ENCODE data around the gene CNOT3.

CNOT3 gene

DNA sequence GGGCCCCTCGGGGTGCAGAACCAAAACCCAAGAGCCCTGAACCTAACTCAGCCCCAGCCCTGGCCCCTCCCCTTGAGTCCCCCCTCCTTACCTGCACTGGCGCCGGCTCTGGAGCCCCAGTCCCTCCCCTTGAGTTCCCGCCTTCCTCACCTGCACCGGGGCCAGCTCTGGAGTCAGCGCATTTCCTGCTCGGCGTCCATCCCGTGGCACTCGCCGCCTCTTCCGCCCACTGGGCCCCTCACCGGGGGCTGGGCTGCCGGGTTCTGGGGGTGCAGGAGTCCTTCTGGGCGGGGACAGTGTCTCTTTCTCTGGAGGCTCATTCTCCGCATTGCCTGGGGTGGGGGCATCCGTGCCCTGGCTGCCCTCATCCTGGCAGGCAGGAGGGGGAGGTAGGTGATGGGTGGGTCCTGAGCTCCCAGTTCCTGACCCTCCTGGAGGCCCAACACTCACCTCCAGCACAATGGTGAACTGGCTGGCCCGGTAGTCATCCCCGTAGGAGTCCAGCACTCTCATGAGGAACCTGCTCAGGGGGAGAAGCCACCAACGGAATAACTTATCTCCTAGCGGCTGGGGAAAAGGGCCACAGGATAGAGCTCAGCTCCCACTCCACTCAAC is 29.6 kb upstream of the CNOT3 start:
- TF ChIP-seq, protein P1, sequence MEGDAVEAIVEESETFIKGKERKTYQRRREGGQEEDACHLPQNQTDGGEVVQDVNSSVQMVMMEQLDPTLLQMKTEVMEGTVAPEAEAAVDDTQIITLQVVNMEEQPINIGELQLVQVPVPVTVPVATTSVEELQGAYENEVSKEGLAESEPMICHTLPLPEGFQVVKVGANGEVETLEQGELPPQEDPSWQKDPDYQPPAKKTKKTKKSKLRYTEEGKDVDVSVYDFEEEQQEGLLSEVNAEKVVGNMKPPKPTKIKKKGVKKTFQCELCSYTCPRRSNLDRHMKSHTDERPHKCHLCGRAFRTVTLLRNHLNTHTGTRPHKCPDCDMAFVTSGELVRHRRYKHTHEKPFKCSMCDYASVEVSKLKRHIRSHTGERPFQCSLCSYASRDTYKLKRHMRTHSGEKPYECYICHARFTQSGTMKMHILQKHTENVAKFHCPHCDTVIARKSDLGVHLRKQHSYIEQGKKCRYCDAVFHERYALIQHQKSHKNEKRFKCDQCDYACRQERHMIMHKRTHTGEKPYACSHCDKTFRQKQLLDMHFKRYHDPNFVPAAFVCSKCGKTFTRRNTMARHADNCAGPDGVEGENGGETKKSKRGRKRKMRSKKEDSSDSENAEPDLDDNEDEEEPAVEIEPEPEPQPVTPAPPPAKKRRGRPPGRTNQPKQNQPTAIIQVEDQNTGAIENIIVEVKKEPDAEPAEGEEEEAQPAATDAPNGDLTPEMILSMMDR (IDR thresholded peaks at IDR 0.05) = no peak
- DNase-seq (ENCODE audit: low spot score) = peak; percentile 47

DNA sequence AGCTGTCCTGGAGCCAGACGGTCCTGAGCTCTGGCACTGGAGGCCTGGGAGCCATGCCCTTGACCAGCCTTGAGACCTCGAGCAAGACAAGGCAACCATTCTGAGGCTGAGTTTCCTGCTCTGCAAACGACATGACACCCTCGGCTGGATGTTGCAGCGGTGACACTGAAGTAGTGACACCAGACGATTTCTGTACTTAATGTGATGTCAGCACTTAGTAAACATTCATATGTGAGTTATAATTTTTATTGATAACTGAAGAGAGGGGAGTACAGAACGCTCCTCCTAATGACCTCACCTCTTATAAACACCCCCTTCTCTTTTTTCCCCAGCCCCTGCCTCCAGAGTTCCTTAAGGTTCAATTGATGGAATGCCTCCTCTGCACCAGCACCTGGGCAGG is 29.1 kb upstream of the CNOT3 start:
- TF ChIP-seq, protein P1 (IDR thresholded peaks at IDR 0.05) = no peak
- H3K27ac ChIP-seq = no peak overlapping the region
- H3K4me3 ChIP-seq = no peak overlapping the region
- DNase-seq (ENCODE audit: low spot score) = no peak

More for the DNA sequence above, 29.6 kb upstream of the CNOT3 start:
- Histone ChIP-seq H3K4me3 (no peak overlapping the region), H3K27ac (no peak overlapping the region)

DNA sequence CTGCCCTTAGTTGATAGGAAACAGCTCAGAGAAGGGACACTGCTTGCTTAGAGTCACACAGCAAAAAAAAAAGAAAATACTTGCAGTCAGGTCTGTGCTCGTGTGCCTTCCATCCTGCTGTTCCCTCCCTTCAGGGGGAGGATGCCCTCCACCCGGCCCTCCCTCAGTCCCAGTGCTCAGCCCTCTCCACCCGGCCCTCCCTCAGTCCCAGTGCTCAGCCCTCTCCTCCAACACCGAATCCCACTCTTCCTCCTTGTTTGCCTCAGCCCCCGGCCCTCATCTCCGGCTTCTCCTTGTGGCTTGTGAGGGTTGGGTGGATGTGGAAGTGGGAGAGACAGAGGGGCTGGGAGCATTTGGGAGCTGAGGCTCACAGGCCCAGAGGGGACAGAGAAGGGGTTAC is 27.9 kb upstream of the CNOT3 start:
- TF ChIP-seq, protein P1 (IDR thresholded peaks at IDR 0.05) = no peak
- Histone ChIP-seq H3K27ac (no peak overlapping the region), H3K4me3 (no peak overlapping the region)
- no peak for DNase-seq (ENCODE audit: low spot score)

DNA sequence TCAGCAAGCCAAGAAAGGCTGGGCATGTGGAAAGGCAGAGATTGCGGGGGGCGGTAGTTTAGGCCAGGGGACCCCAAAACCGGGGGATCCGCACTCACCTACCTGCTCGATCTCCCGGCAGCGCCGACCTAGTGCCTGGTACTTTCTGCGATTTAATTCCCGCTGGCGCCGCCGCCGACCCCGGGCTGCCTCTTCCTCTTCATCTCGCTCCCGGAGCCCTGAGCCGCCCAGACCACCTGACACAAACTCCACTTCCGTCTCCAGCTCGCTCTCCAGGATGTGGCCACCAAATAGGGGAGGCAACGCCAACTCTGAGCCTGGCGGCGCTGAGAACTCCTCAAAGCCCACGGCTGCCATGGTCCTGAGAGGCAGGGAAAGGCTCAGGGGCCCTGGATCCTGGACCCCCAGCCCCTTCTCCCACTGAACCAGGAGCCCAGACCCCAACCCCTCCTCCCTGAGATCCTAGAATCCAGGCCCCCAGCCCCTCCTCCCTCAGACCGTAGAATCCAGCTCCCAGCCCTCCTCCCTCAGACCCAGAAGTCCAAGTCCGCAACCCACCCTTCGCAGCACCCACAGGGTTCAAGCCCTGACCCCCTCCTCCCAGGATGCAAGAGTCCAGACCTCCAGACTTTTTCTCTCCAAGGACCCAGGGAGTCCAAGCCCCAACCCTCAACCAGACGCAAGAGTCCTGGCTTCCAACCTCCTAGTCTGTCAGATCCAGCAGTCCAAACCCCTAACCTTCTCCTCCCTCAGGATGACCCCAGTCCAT is 23.0 kb upstream of the CNOT3 start:
- TF ChIP-seq, protein P1 (IDR thresholded peaks at IDR 0.05) = no peak
- no peak for DNase-seq (ENCODE audit: low spot score)
- peak overlapping the region in 1 of 2 donors; percentile 86 for H3K27ac ChIP-seq
- peak overlapping the region; percentile 79 for H3K4me3 ChIP-seq

DNA sequence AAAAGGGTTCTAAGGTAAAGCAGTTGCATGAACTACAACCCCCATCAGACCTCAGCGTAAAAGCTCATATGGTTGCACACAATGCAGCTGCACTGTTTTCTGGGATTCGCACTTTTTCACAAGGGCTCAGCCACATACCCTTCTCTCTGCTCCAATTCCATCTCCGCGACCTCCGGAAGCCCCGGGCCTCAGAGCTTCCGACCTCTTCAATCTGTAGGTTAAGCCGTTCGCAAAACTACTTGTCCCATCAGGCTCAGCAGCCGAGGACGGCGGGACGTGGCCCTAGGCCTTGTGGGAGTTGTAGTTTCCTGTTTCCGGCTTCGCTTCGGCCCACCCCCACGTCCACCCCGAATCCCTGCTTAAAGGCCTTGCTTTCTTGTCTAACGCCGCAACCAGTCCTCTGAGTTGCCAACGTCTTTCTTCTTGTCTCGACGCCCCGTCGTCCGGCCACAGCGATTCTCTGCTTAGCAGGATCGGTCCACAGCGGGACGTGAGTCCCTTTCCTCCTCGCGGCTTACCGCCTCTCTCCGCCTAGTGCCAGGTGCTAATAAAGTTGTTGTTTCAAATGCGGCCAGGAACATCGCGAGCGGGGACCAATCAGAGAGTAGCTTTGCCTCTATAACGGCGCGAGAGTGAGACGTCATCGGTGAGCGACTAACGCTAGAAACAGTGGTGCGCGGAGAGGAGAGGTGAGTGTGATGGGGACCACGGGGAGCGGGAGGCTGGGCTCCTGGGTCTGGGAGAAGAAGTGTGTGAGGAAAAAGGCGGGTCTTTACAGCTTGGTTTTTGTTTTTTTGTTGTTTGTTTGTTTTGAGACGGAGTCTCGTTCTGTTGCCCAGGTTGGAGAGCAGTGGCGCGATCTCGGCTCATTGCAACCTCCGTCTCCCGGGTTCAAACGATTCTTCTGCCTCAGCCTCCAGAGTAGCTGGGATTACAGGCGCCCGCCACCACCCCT is 22.2 kb upstream of the CNOT3 start, which contains the start of the genes PRPF31 and TFPT:
Gene PRPF31 (plus strand): TSS at position 646 of the 955 bp plus-strand sequence. CDS start 2,525 bp downstream, outside the sequence.
Gene TFPT (minus strand): TSS at position 549 of the 955 bp plus-strand sequence. CDS start 388 bp downstream, at position 161.
- Histone ChIP-seq H3K4me3 (peak within 1 kb of the TSS; percentile 79), H3K27ac (peak within 1 kb of the TSS; percentile 81 to 86)
- peak; percentile 96 for DNase-seq (ENCODE audit: low spot score)
- TF ChIP-seq, protein P1 (IDR thresholded peaks at IDR 0.05) = no peak

DNA sequence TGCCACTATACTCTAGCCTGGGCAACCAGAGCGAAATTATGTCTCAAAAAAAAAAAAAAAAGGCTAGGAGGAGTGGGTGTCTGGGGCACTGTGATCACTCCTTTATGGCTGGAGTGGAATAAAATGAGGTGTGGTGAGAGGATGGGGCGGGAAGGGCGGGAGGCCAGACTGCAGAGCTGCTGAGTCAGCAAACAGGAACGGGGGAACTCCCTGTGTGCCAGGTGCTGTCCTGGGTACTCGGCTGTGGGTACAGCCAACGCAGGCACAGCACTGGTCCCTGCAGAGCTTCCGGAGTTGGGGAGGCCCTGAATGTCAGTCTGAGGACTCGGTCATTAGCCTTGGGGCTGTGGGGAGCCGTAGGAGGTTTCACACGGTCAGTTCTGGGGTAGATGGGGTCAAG is 16.3 kb upstream of the CNOT3 start:
- H3K4me3 ChIP-seq = no peak overlapping the region
- TF ChIP-seq, protein P1 (IDR thresholded peaks at IDR 0.05) = no peak
- no peak overlapping the region for H3K27ac ChIP-seq
- no peak for DNase-seq (ENCODE audit: low spot score)

Data from coronary artery (tissue), 2 donors.